Thyroid gland (tissue), 4 donors: Measurements from ENCODE around the gene IWS1. TPM values are rescaled to one million over a fixed set of nuclear protein-coding genes. Genes with fewer than 3 reads are reported as not detected.

Experiments used
- DNase-seq, 2 donors: peaks; one replicate each; pipeline ENCODE4 v3.0.0-alpha.2; 2019
- H3K27ac ChIP-seq, 3 donors: fragments of 200-600 bp; sonication (generic); 1 replicate in 2 of 3; 2 replicates in 1 of 3; pipeline ENCODE4 v1.5.1; 2016 to 2019; ENCODE audit warnings: mild to moderate bottlenecking in 1 of 3, moderate library complexity in 1 of 3
- H3K27me3 ChIP-seq: fragments of 200-600 bp; sonication (generic); one replicate; pipeline ENCODE4 v1.5.1; 2019
- H3K36me3 ChIP-seq, 2 donors: fragments of 200-600 bp; sonication (generic); one replicate each; pipeline ENCODE4 v1.5.1; 2016 to 2019
- H3K4me1 ChIP-seq, 2 donors: fragments of 200-600 bp; sonication (generic); one replicate each; pipeline ENCODE4 v1.5.1; 2017 to 2019
- H3K4me3 ChIP-seq, 3 donors: fragments of 200-600 bp; sonication (generic); replicated peaks in 1 of 3; 1 replicate in 2 of 3; 2 replicates in 1 of 3; pipeline ENCODE4 v1.5.1; 2016; ENCODE audit warnings: mild to moderate bottlenecking in 1 of 3
- H3K9me3 ChIP-seq: fragments of 200-600 bp; sonication (generic); one replicate; pipeline ENCODE4 v1.5.1; 2017
- POLR2A ChIP-seq, 2 donors: fragments of 450-650 bp; IDR thresholded peaks; one replicate each; pipeline ENCODE4 v1.6.1; 2017; ENCODE audit warnings: antibody characterized with exemption in 2 of 2, mild to moderate bottlenecking in 2 of 2, moderate library complexity in 1 of 2
- WGBS, 2 donors: methylation state at CpG; one replicate each; pipeline ENCODE4 v1.1.5; 2017; 5-methylcytosine and 5-hydroxymethylcytosine counted together
- intact Hi-C: fragments of 100-400 bp; cut with DNase I; formaldehyde crosslinking; loops from one replicate; pipeline ENCODE4 v1.15.1; 2023
- total RNA-seq, 4 donors: library from RNA; depleted of rRNA; stranded (reverse); fragments of >200 nt; gene quantifications; one replicate each; pipeline ENCODE4 v1.2.3, GENCODE V29; 2016
- TF ChIP-seq, protein P1 (sequence below), 6 experiments: fragments of 200-600 bp in 3 of 6; fragments of 450-650 bp in 3 of 6; sonication (generic) in 3 of 6; IDR thresholded peaks; one replicate each; pipeline ENCODE4 v1.5.1; 2016 to 2019; ENCODE audit warnings: antibody characterized with exemption in 6 of 6, mild to moderate bottlenecking in 2 of 6, inconsistent platforms in 1 of 6, moderate library complexity in 1 of 6

The IWS1 gene
- total RNA-seq, 4 donors from 2014 or later: 33.8 to 70.4 (median 42.1) TPM

DNA sequence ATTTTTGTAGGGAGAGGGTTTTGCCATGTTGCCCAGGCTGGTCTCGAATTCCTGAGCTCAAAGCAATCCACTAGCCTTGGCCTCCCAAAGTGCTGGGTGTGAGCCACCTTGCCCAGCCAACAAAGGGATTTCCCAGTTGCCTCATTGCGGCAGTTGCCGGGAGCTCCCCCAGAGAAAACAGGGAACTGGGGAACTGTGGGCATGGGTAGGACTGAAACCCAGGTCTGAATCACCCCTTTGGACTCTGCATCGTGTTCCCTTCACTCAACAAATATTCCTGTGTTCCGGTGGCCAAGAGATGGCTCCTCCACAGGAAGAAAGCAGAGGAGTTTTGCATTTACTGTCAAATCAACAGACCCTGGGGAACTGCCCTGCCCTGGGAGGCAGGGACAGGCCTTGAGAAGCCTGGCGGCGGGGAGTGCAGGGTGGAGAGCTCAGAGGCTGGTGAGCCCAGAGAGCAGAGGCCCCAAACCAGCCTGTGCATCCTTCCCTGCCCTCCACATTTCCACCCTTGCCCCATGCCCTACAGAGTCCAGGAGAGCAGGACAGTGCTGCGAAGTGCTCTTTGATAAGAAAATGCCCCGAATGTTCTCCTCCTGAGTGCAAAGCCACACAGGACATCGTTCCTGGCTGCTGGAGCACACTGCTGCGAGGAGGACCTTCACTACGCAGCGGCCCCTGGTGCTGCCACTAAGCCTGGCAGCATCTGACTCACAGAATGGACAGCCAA, 34.1 kb upstream of the IWS1 start:
- H3K4me3 ChIP-seq: no peak overlapping the region
- H3K27ac ChIP-seq: no peak overlapping the region
- WGBS, 2 donors: 74 to 83% methylated on average over 10 to 13 of the region's 13 CpGs

DNA sequence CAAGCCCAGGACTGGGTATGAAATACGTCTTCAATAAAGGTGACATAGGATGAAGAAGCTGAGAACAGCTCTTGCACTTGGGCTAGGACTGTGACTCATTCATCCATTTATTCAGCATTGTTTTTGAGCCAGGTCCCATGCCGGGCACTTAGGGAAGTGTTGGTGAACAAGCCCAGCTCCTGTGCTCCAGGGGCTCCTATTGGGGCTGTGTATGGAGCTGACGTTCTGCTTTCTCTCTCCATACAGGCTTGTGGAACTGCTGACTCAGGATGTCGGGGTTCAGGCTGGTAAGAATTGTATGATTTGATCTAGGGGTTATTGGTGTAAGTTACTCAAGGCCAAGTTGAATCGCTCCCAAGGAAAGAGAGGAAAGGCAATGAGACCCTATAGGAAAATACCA, 33.2 kb upstream of the IWS1 start:
- H3K27me3 ChIP-seq: no peaks in the 10 kb centered on the region
- H3K9me3 ChIP-seq: no peaks in the 10 kb centered on the region
- H3K36me3 ChIP-seq: no peaks in the 10 kb centered on the region
- no peak overlapping the region for H3K27ac ChIP-seq
- intact Hi-C loops: no loop called here
- no peak for TF ChIP-seq POLR2A (IDR thresholded peaks at IDR 0.05)
- TF ChIP-seq, protein P1, sequence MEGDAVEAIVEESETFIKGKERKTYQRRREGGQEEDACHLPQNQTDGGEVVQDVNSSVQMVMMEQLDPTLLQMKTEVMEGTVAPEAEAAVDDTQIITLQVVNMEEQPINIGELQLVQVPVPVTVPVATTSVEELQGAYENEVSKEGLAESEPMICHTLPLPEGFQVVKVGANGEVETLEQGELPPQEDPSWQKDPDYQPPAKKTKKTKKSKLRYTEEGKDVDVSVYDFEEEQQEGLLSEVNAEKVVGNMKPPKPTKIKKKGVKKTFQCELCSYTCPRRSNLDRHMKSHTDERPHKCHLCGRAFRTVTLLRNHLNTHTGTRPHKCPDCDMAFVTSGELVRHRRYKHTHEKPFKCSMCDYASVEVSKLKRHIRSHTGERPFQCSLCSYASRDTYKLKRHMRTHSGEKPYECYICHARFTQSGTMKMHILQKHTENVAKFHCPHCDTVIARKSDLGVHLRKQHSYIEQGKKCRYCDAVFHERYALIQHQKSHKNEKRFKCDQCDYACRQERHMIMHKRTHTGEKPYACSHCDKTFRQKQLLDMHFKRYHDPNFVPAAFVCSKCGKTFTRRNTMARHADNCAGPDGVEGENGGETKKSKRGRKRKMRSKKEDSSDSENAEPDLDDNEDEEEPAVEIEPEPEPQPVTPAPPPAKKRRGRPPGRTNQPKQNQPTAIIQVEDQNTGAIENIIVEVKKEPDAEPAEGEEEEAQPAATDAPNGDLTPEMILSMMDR (IDR thresholded peaks at IDR 0.05): no peak
- H3K4me1 ChIP-seq: no peaks in the 10 kb centered on the region
- H3K4me3 ChIP-seq: no peak overlapping the region
- WGBS, 2 donors: 82 to 90% methylated on average over 4 to 5 of the region's 5 CpGs
- no peak for DNase-seq

More for the DNA sequence above, 34.1 kb upstream of the IWS1 start:
- intact Hi-C loops: no loop called here
- Histone ChIP-seq H3K36me3 (no peaks in the 10 kb centered on the region), H3K4me1 (no peaks in the 10 kb centered on the region), H3K9me3 (no peaks in the 10 kb centered on the region), H3K27me3 (no peaks in the 10 kb centered on the region)
- no peak for TF ChIP-seq POLR2A (IDR thresholded peaks at IDR 0.05)
- TF ChIP-seq, protein P1 (IDR thresholded peaks at IDR 0.05): no peak
- DNase-seq: no peak

DNA sequence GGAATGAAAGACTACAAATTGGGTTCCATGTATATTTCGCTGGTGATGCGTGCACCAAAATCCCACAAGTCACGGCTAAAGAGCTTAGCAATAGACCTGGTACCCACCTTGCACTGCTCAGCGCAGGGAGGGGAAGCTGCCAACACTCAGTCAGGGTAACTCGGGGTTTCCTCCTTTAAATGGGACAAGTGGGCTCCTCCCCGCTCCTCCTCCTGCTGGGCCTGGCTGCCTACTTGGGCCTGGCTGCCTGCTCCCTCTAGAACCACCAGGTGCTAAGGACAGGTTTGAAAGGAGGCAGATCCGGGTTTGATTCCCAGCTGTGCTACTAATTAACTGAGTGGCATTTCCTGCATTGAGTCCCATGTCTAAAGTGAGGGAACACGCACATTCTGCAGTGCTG, 32.6 kb upstream of the IWS1 start:
- Histone ChIP-seq H3K9me3 (no peaks in the 10 kb centered on the region), H3K4me3 (no peak overlapping the region), H3K36me3 (no peaks in the 10 kb centered on the region), H3K27me3 (no peaks in the 10 kb centered on the region), H3K27ac (no peak overlapping the region), H3K4me1 (no peaks in the 10 kb centered on the region)
- DNase-seq: no peak
- intact Hi-C loops: no loop called here
- no peak for TF ChIP-seq POLR2A (IDR thresholded peaks at IDR 0.05)
- TF ChIP-seq, protein P1 (IDR thresholded peaks at IDR 0.05): no peak
- WGBS, 2 donors: 75 to 82% methylated on average over 8 of the region's 8 CpGs

DNA sequence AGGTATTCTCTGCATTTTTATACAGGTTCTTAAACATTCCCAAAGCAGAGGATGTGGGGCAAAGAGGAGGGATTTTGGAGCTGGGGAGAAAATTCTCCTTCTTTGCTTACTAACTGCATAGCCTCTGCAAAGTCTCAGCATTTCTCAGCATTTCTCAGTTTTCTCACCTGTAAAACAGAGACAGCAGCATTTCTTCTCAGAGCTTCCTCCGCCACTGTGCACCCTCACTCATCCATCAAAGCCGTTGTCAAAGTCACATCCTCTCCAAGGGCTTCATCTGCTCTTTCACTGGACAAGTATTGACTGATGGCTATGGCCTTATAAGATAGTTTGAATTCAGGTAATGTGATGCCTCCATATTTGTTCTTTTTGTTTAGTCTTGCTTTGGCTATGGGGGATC, 26.6 kb upstream of the IWS1 start:
- no peaks in the 10 kb centered on the region for H3K9me3 ChIP-seq
- 81 to 87% methylated on average over 2 of the region's 2 CpGs for WGBS, 2 donors
- H3K36me3 ChIP-seq: no peaks in the 10 kb centered on the region
- no peak overlapping the region for H3K27ac ChIP-seq
- no peak overlapping the region for H3K4me3 ChIP-seq
- TF ChIP-seq, protein P1 (IDR thresholded peaks at IDR 0.05): no peak
- no peak for TF ChIP-seq POLR2A (IDR thresholded peaks at IDR 0.05)
- H3K27me3 ChIP-seq: no peaks in the 10 kb centered on the region
- DNase-seq: no peak
- intact Hi-C loops: no loop called here
- H3K4me1 ChIP-seq: no peaks in the 10 kb centered on the region

DNA sequence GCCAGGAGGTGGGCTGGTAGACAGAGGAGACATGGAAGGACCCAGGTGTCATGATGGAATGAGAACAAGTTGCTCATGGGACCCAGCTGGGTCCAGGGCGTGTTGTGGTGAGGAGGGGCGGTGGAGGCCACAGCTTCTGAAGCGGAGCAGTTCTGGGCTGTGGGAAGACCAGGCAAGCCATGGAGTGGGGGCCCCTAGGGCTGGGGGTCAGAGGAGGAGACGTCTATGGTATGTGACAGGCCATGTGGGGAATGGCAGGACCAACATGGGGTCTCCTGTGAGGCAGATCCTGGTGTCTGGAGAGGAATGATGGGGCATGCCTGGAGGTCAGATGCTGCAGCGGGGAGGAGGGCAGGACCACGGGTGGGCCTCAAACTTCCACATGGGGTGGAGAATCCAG, 26.0 kb upstream of the IWS1 start:
- Histone ChIP-seq H3K36me3 (no peaks in the 10 kb centered on the region), H3K27me3 (no peaks in the 10 kb centered on the region), H3K9me3 (no peaks in the 10 kb centered on the region), H3K4me3 (no peak overlapping the region), H3K4me1 (no peaks in the 10 kb centered on the region), H3K27ac (no peak overlapping the region)
- 79 to 80% methylated on average over 6 of the region's 6 CpGs for WGBS, 2 donors
- intact Hi-C loops: no loop called here
- no peak for DNase-seq
- TF ChIP-seq POLR2A (IDR thresholded peaks at IDR 0.05): no peak
- TF ChIP-seq, protein P1 (IDR thresholded peaks at IDR 0.05): no peak
